HCT116 (cell line): ENCODE measurements around the gene TLR9. TPM values are rescaled to one million over a fixed set of nuclear protein-coding genes. Genes with fewer than 3 reads are reported as not detected.

Experiments used
- ATAC-seq: fragments of 200-7000 bp; cut with Tn5 transposase; 2 replicates; pipeline ENCODE4 v1.9.1; 2020; ENCODE audit warnings: mild to moderate bottlenecking, moderate library complexity
- BruUV-seq: library from RNA; stranded (reverse); fragments of 400-500 nt; replicated peaks from 2 replicates; lab custom pipeline; 2021; lab: Mats Ljungman, UMichigan
- CTCF ChIA-PET: fragments of 300-600 bp; sonication (Branson Sonifier 250); formaldehyde crosslinking; loops from one replicate; lab custom pipeline; 2021; ENCODE audit warnings: antibody characterized with exemption; lab: Charles Lee
- POLR2A ChIA-PET: fragments of 300-600, 350-600 bp; sonication (Branson Sonifier 250); formaldehyde crosslinking; loops from one replicate; lab custom pipeline; 2021; ENCODE audit warnings: antibody characterized with exemption; lab: Charles Lee
- RAD21 ChIA-PET, 2 experiments: fragments of 300-600 bp; sonication (Branson Sonifier 250); formaldehyde crosslinking; loops; one replicate each; lab custom pipeline; 2023; ENCODE audit warnings: low total read pairs in 2 of 2; ENCODE audit not compliant: uncharacterized antibody in 2 of 2, unreplicated experiment in 2 of 2, low non-redundant PET in 1 of 2; lab: Charles Lee
- DNase-seq: peaks from one replicate; pipeline ENCODE4 v3.0.0-alpha.2; 2010; ENCODE audit warnings: low read depth, low spot score
- H2AFZ ChIP-seq: fragments of 200-600 bp; shearing (Covaris generic), sonication (generic); 2 replicates; pipeline ENCODE4 v1.6.1; 2017; ENCODE audit warnings: low read depth, mixed run types, mixed read lengths, antibody characterized with exemption, low read length; ENCODE audit not compliant: poor library complexity, severe bottlenecking
- H3K27ac ChIP-seq: 2 replicates; pipeline ENCODE4 v1.5.1; 2012; ENCODE audit warnings: low read depth, low read length
- H3K27me3 ChIP-seq: fragments of 200-600 bp; sonication (generic); 2 replicates; pipeline ENCODE4 v1.6.1; 2016; ENCODE audit warnings: mixed run types, low read length, mixed read lengths; ENCODE audit not compliant: insufficient read depth
- H3K36me3 ChIP-seq, 2 experiments: fragments of 200-500 bp in 1 of 2; fragments of 200-600 bp in 1 of 2; sonication (Bioruptor generic) in 1 of 2; sonication (generic) in 1 of 2; 2 replicates each; pipeline versions ENCODE4 v1.5.1 to v1.6.1; 2014 to 2016; ENCODE audit warnings: low read length in 2 of 2, inconsistent platforms in 1 of 2, mixed read lengths in 1 of 2, mixed run types in 1 of 2; ENCODE audit not compliant: insufficient read depth in 2 of 2, control insufficient read depth in 1 of 2
- H3K4me1 ChIP-seq, 2 experiments: fragments of 200-600 bp in 1 of 2; sonication (generic) in 1 of 2; 2 replicates each; pipeline versions ENCODE4 v1.5.1 to v1.6.1; 2012 to 2017; ENCODE audit warnings: low read length in 2 of 2, inconsistent platforms in 1 of 2, mild to moderate bottlenecking in 1 of 2, mixed read lengths in 1 of 2, mixed run types in 1 of 2, moderate library complexity in 1 of 2; ENCODE audit not compliant: insufficient read depth in 2 of 2, control insufficient read depth in 1 of 2
- H3K4me2 ChIP-seq: fragments of 200-600 bp; sonication (generic); 2 replicates; pipeline ENCODE4 v1.6.1; 2017; ENCODE audit warnings: mixed run types, low read length, mixed read lengths
- H3K4me3 ChIP-seq, 2 experiments: fragments of 200-600 bp in 1 of 2; sonication (generic) in 1 of 2; replicated peaks in 1 of 2; 2 replicates each; pipeline ENCODE4 v1.5.1; 2011 to 2016; ENCODE audit warnings: low read length in 2 of 2, control low read depth in 1 of 2, low read depth in 1 of 2, mild to moderate bottlenecking in 1 of 2, mixed read lengths in 1 of 2, mixed run types in 1 of 2
- H3K79me2 ChIP-seq: fragments of 200-600 bp; sonication (generic); 2 replicates; pipeline ENCODE4 v1.6.1; 2017; ENCODE audit warnings: mild to moderate bottlenecking, mixed run types, low read length, moderate library complexity, mixed read lengths; ENCODE audit not compliant: insufficient read depth
- H3K9ac ChIP-seq: fragments of 200-600 bp; sonication (generic); 2 replicates; pipeline ENCODE4 v1.6.1; 2016; ENCODE audit warnings: low read length, mixed read lengths
- H3K9me2 ChIP-seq: fragments of 200-600 bp; sonication (generic), shearing (Covaris generic); 2 replicates; pipeline ENCODE4 v1.6.1; 2017; ENCODE audit warnings: mixed run types, mild to moderate bottlenecking, moderate library complexity; ENCODE audit not compliant: insufficient read depth
- H3K9me3 ChIP-seq, 2 experiments: fragments of 200-500 bp in 1 of 2; fragments of 200-600 bp in 1 of 2; sonication (Bioruptor generic) in 1 of 2; sonication (generic) in 1 of 2; 2 replicates each; pipeline ENCODE4 v1.6.1; 2014 to 2017; ENCODE audit warnings: low read length in 2 of 2, mixed read lengths in 2 of 2, inconsistent platforms in 1 of 2, low read depth in 1 of 2, mild to moderate bottlenecking in 1 of 2, mixed run types in 1 of 2, moderate library complexity in 1 of 2; ENCODE audit not compliant: control insufficient read depth in 1 of 2, insufficient read depth in 1 of 2
- H4K20me1 ChIP-seq: fragments of 200-600 bp; sonication (generic), shearing (Covaris generic); 2 replicates; pipeline ENCODE4 v1.6.1; 2017; ENCODE audit warnings: mixed run types, mild to moderate bottlenecking, moderate library complexity; ENCODE audit not compliant: insufficient read depth
- CBX3 ChIP-seq: IDR thresholded peaks from 2 replicates; pipeline ENCODE4 v1.6.1; 2012; ENCODE audit warnings: low read depth
- CTCF ChIP-seq, 3 experiments: fragments of 200-600 bp in 1 of 3; sonication (generic) in 1 of 3; IDR thresholded peaks in 2 of 3; conservative IDR thresholded peaks in 1 of 3; 2 replicates each; pipeline ENCODE4 v1.5.1; 2012 to 2017; ENCODE audit warnings: low read depth in 2 of 3, low read length in 2 of 3, antibody characterized with exemption in 1 of 3, borderline replicate concordance in 1 of 3, control low read depth in 1 of 3, mild to moderate bottlenecking in 1 of 3, mixed read lengths in 1 of 3, mixed run types in 1 of 3, moderate library complexity in 1 of 3; ENCODE audit not compliant: insufficient read depth in 1 of 3
- EGR1 ChIP-seq: IDR thresholded peaks from 2 replicates; pipeline ENCODE4 v1.6.1; 2012; ENCODE audit warnings: low read depth
- EZH2phosphoT487 ChIP-seq: fragments of 200-600 bp; IDR thresholded peaks from 2 replicates; pipeline ENCODE4 v1.6.1; 2018; ENCODE audit warnings: antibody characterized with exemption, borderline replicate concordance
- FOSL1 ChIP-seq: IDR thresholded peaks from 2 replicates; pipeline ENCODE4 v1.6.1; 2012; ENCODE audit warnings: low read depth
- POLR2A ChIP-seq: IDR thresholded peaks from 2 replicates; pipeline ENCODE4 v1.7.0; 2011; ENCODE audit warnings: borderline replicate concordance; ENCODE audit not compliant: insufficient read depth, insufficient read length; ENCODE audit errors: extremely low read depth
- POLR2AphosphoS5 ChIP-seq: IDR thresholded peaks from 2 replicates; pipeline ENCODE4 v1.6.1; 2011; ENCODE audit warnings: mild to moderate bottlenecking, low read depth, low read length, moderate library complexity
- RAD21 ChIP-seq: IDR thresholded peaks from 2 replicates; pipeline ENCODE4 v1.6.1; 2012; ENCODE audit warnings: low read depth, mild to moderate bottlenecking
- REST ChIP-seq: IDR thresholded peaks from 2 replicates; pipeline ENCODE4 v1.6.1; 2012; ENCODE audit warnings: low read depth
- SIN3A ChIP-seq: IDR thresholded peaks from 2 replicates; pipeline ENCODE4 v1.6.1; 2012; ENCODE audit warnings: low read depth
- SP1 ChIP-seq: IDR thresholded peaks from 2 replicates; pipeline ENCODE4 v1.6.1; 2012; ENCODE audit warnings: low read depth
- TCF7L2 ChIP-seq: IDR thresholded peaks from 2 replicates; pipeline ENCODE4 v1.7.0; 2011; ENCODE audit warnings: borderline replicate concordance, inconsistent platforms; ENCODE audit not compliant: insufficient read depth, insufficient read length; ENCODE audit errors: extremely low read depth
- YY1 ChIP-seq: IDR thresholded peaks from 2 replicates; pipeline ENCODE4 v1.6.1; 2011; ENCODE audit warnings: low read length, low read depth, moderate library complexity, mild to moderate bottlenecking; ENCODE audit not compliant: insufficient replicate concordance; ENCODE audit errors: extremely low read depth
- ZBTB33 ChIP-seq: IDR thresholded peaks from 2 replicates; pipeline ENCODE4 v1.6.1; 2011; ENCODE audit warnings: mild to moderate bottlenecking, low read length, moderate library complexity; ENCODE audit not compliant: insufficient replicate concordance; ENCODE audit errors: extremely low read depth
- ZFX ChIP-seq: fragments of 450-650 bp; IDR thresholded peaks from 2 replicates; pipeline ENCODE4 v1.6.1; 2017
- ZNF274 ChIP-seq: fragments of 200-500 bp; sonication (Bioruptor generic); IDR thresholded peaks from 2 replicates; pipeline ENCODE4 v1.6.1; 2014; ENCODE audit warnings: mild to moderate bottlenecking, low read depth, low read length, inconsistent platforms
- intact Hi-C: fragments of 100-400 bp; cut with micrococcal nuclease; formaldehyde crosslinking; loops from 2 replicates; pipeline ENCODE4 v1.10.0; 2022
- total RNA-seq: library from RNA; stranded (reverse); gene quantifications from one replicate; pipeline ENCODE4 v1.2.1, GENCODE V29; 2021; ENCODE audit not compliant: unreplicated experiment
- TF ChIP-seq, protein P1 (sequence below): IDR thresholded peaks from 2 replicates; pipeline ENCODE4 v1.6.1; 2012

The TLR9 gene
- total RNA-seq, 1 experiment from 2014 or later, result 0.15 TPM

DNA sequence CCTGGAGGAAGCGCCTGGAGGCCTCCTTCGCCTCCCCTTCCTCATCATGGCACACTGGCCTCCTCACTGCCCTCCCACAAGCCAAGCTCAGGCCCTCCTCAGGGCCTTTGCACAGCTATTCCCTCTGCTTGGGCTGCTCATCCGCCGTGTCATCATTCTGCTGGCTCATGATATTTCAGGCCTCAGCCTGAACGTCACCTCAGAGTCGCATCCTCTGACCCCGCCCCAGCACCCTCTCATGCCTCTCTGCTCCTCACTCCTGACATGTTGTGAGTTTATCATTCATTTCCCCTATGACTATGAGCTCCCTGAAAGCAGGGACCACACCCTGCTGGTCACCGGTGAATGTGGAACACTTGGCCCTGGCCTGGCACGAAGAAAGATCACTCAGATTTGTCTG, 50.5 kb downstream of the TLR9 start:
- Histone ChIP-seq H3K79me2 (no peaks in the 10 kb centered on the region), H3K27ac (no peak overlapping the region), H2AFZ (no peak overlapping the region), H3K36me3 (no peaks in the 10 kb centered on the region), H3K9me2 (no peaks in the 10 kb centered on the region), H4K20me1 (no peaks in the 10 kb centered on the region), H3K4me1 (peaks cover 6 to 15% of the 10 kb centered on the region in 2 experiments; a peak in 3 of 4 replicates), H3K9ac (no peak overlapping the region), H3K4me2 (no peak overlapping the region), H3K4me3 (no peak overlapping the region), H3K9me3 (no peaks in the 10 kb centered on the region), H3K27me3 (no peaks in the 10 kb centered on the region)
- ChIA-PET POLR2A (no interaction called here), RAD21 (no interaction called here), CTCF (no interaction called here)
- ATAC-seq (no peak), DNase-seq (no peak)
- BruUV-seq, result no TSS peak
- intact Hi-C loops, result no loop called here
- TF ChIP-seq POLR2AphosphoS5, result no peak
- no peak for TF ChIP-seq ZNF274
- no peak for TF ChIP-seq ZBTB33
- TF ChIP-seq, protein P1, sequence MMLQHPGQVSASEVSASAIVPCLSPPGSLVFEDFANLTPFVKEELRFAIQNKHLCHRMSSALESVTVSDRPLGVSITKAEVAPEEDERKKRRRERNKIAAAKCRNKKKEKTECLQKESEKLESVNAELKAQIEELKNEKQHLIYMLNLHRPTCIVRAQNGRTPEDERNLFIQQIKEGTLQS, result no peak
- TF ChIP-seq FOSL1, result no peak
- TF ChIP-seq EZH2phosphoT487, result no peak
- TF ChIP-seq SIN3A, result no peak
- TF ChIP-seq POLR2A, result no peak
- no peak for TF ChIP-seq EGR1
- TF ChIP-seq ZFX, result no peak
- no peak for TF ChIP-seq TCF7L2
- no peak for TF ChIP-seq REST
- TF ChIP-seq SP1, result no peak
- TF ChIP-seq YY1, result no peak
- TF ChIP-seq CTCF (IDR thresholded peaks at IDR 0.05 in 2 of 3, conservative IDR thresholded peaks at IDR 0.05 in 1 of 3; ENCODE audit: borderline replicate concordance in 1 of 3, insufficient read depth in 1 of 3, low read depth in 2 of 3, low read length in 2 of 3), result no peak
- no peak for TF ChIP-seq CBX3
- TF ChIP-seq RAD21, result no peak
